Posterior vena cava (tissue), 2 donors: ENCODE data around the gene PGK1. TPM values are rescaled to one million over a fixed set of nuclear protein-coding genes. Genes with fewer than 3 reads are reported as not detected.
"Not testable (repeated sequence)": the region's sequence is repeated elsewhere in the genome, so short reads cannot be mapped to it uniquely, and the experiment has no call there.

ENCODE experiments used
- DNase-seq: peaks from one replicate; pipeline ENCODE4 v3.0.0-alpha.2; 2020; ENCODE audit warnings: low spot score
- intact Hi-C, 2 donors: fragments of 100-400 bp; cut with DNase I; formaldehyde crosslinking; loops; one replicate each; pipeline versions ENCODE4 v1.14.1 to v1.14.2; 2022 to 2023
- long read RNA-seq, 2 donors: library from polyadenylated mRNA; unstranded; transcript quantifications; one replicate each; pipeline ENCODE4 v2.0.0, GENCODE V29; 2020 to 2021
- total RNA-seq, 2 donors: library from RNA; stranded (reverse); fragmentation: NEBNext Ultra II Directional; extraction: Animal tissue kit (Norgen Biotek cat#: 25700); gene quantifications; one replicate each; pipeline ENCODE4 v1.2.1, GENCODE V29; 2021
- donor health status: DM: yes; HTN: yes; CAD: no.
- donor health status: DM: yes; HTN: yes; CAD: no.

Gene PGK1
- 100 to 1,000 TPM; 222 to 323 TPM for total RNA-seq
- long read RNA-seq, donor 1, full-length matches to known transcripts: 178 of 203 reads
- long read RNA-seq, donor 1, partial matches to known transcripts: 17 of 203 reads
- long read RNA-seq, donor 1, other reads (novel, unspliced or antisense): 8 of 203 reads
- long read RNA-seq, donor 2, full-length matches to known transcripts: 2,381 of 2,488 reads
- long read RNA-seq, donor 2, partial matches to known transcripts: 65 of 2,488 reads
- long read RNA-seq, donor 2, other reads (novel, unspliced or antisense): 42 of 2,488 reads

GRCh38 chrX:78103623-78104446 is at the start of gene PGK1:
TSS of gene PGK1 (plus strand) at chrX:78104248. CDS start at chrX:78104341, 93 bp downstream.
- DNase-seq: peak; percentile 99
- intact Hi-C loops: no loop called here

DNA sequence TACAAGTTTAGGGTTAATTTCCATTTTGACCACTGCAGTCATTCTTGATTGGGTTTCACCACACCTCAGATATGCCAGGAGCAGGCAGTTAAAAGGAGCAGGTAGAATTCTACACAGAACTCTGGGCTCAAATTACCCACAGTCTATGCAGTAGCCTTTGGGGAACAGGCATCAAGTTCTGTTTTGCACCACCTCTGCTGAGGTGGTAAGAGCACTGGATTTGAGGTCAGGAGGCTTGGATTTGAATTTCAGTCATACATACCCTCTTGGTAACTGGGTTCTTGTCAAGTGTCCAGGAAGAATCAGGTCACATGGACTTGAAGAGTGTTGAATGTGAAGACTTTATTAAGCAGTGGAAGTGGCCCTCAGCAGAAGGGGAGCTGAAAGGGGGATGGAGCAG is 40.4 kb upstream of the PGK1 start:
- no peak for DNase-seq
- intact Hi-C loops: no loop called here

GRCh38 chrX:78064152-78064551 is 39.9 kb upstream of the PGK1 start:
- intact Hi-C loops: no loop called here
- DNase-seq: no peak

- DNase-seq, intact Hi-C loops: not testable (repeated sequence)
Measured at GRCh38 chrX:78064698-78065601, 39.1 kb upstream of the PGK1 start.

DNA sequence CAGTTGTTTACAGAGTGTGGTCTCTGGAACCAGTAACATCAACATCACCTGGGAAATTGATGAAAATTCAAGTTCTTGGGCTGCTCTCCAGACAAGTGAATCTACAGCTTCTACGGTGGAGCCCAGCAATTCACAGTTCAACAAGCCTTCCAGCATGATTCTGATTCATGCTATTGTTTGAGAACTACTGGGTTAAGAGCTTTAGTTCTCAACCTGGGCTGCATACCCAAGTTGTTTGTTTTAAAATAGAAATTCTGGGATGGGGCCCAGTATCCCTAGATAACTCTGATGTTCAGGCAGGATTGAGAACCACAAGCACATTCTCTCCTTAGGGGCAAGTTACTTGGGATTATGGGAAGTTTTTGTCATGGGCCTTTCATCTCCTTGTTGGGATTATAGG is 37.9 kb upstream of the PGK1 start:
- intact Hi-C loops: no loop called here
- DNase-seq: no peak

- DNase-seq: no peak
- intact Hi-C loops: no loop called here
Measured at GRCh38 chrX:78071331-78071730, 32.7 kb upstream of the PGK1 start.

- DNase-seq, intact Hi-C loops: not testable (repeated sequence)
Measured at GRCh38 chrX:78073147-78074077, 30.6 kb upstream of the PGK1 start.

- DNase-seq: no peak
- intact Hi-C loops: no loop called here
Measured at GRCh38 chrX:78074088-78074487, 30.0 kb upstream of the PGK1 start.

DNA sequence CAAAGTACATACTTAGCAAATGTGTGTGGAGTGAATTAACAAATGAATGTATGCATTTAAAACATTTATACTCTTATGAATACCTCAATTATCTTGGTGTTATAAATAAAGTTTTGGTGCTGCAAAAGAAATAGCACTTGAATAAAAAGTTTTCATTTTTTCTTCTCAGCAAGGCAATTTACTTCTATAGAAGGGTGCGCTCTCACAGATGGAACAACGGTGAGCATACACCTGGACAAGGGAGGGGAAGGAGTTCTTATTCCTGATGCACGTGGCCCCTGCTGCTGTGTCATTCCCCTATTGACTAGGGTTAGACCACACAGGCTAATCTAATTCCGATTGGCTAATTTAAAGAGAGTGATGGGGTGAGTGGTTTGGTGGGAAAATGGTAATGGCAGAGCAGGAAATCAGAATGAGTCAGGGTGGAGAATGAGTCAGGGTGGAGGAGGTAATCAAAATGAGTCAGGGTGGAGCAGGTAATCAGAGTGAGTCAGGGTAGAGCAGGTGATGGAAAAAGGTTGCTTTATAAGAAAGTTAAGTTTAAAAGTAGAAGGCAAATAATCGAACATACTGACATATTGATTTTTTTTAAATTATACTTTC is 28.2 kb upstream of the PGK1 start:
- intact Hi-C loops: no loop called here

DNA sequence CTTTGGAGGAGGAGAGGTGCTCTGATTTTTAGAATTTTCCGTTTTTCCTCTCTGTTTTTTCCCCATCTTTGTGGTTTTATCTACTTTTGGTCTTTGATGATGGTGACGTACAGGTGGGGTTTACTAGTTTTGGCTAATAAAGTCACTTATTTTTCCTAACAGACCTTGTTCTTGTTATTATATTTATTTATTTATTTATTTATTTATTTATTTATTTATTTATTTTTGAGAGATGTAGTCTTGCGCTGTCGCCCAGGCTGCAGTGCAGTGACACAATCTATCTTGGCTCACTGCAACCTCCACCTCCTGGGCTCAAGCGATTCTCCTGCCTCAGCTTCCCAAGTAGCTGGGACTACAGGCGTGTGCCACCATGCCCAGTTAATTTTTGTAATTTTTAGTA is 22.6 kb upstream of the PGK1 start:
- DNase-seq, intact Hi-C loops: not testable (repeated sequence)

More for the DNA sequence above, 28.2 kb upstream of the PGK1 start:
- DNase-seq: no peak

GRCh38 chrX:78092296-78092695 is 11.8 kb upstream of the PGK1 start:
- DNase-seq: no peak
- intact Hi-C loops: no loop called here

DNA sequence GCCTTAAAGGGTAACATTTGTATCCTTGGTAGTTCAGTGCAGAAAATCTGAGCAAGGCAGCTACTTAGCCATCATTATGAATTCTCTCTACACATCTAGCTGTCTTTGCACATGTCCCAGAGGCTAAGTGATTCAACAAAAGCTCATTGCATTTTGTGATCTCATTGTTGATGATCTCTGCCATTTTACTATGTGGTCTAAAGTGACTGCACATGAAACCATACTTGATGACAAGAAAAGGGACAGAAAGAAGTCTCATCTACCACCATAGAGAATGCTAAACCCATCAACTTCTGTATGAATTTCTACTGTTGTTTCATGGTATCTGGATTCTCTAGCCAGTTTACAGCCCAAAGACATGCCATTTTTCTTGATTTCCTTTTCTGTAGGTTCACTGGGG is 5.9 kb upstream of the PGK1 start:
- DNase-seq: no peak

GRCh38 chrX:78102091-78102490 is 2.0 kb upstream of the PGK1 start:
- no peak for DNase-seq
- intact Hi-C loops: no loop called here

More for the DNA sequence above, 5.9 kb upstream of the PGK1 start:
- intact Hi-C loops: no loop called here

- DNase-seq: no peak
- intact Hi-C loops: no loop called here
Measured at GRCh38 chrX:78103001-78103622, 936 bp upstream of the PGK1 start.

GRCh38 chrX:78104447-78105176 is 564 bp downstream of the PGK1 start:
- DNase-seq: peak; percentile 86
- intact Hi-C loops: no loop called here

- DNase-seq: no peak
- intact Hi-C loops: no loop called here
Measured at GRCh38 chrX:78105944-78106650, 2.0 kb downstream of the PGK1 start.

DNA sequence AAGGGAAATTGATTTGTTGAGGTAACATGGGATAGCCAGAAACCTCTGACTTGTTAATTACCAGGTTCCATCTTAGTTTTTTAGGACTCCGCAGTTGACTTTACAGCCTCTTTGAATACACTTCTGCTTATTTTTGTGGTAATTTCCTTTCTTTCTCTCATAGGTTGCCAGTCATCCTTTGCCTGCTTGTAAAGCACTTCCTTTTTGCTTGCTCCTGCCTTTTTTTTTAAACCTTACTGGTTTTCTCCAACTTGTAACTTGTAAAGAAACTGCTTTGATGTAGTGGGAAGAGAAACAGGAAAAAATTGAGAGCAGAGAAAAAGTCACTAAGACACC is 2.6 kb downstream of the PGK1 start:
- intact Hi-C loops: no loop called here

More for the DNA sequence above, 2.6 kb downstream of the PGK1 start:
- no peak for DNase-seq
